Spleen (tissue), 7 donors: ENCODE results near the gene KCNMB1.

Experiments
- CTCF ChIP-seq, 11 experiments: fragments of 200-600 bp in 7 of 11; fragments of 450-650 bp in 4 of 11; sonication (generic) in 4 of 11; IDR thresholded peaks in 8 of 11; conservative IDR thresholded peaks in 3 of 11; 1 replicate in 7 of 11; 2 replicates in 4 of 11; pipeline versions ENCODE4 v1.4.0 to v1.8.0; 2016 to 2021; ENCODE audit warnings: antibody characterized with exemption in 11 of 11, inconsistent platforms in 4 of 11, mild to moderate bottlenecking in 1 of 11
- POLR2A ChIP-seq, 3 donors: fragments of 450-650 bp; IDR thresholded peaks; one replicate each; pipeline ENCODE4 v1.5.1; 2017; ENCODE audit warnings: antibody characterized with exemption in 3 of 3, mild to moderate bottlenecking in 1 of 3
- POLR2AphosphoS5 ChIP-seq, 3 donors: sonication (generic); formaldehyde crosslinking; IDR thresholded peaks; one replicate each; pipeline ENCODE4 v1.5.1; 2017; ENCODE audit warnings: antibody characterized with exemption in 3 of 3
- donor health status: DM: no; HTN: no; CAD: no; lungs with moderate emphysema.
- donor health status: DM: no; HTN: no; CAD: no.
- donor health status: DM: no; HTN: no; CAD: no.

- TF ChIP-seq POLR2A (IDR thresholded peaks at IDR 0.05): no peak
- TF ChIP-seq CTCF (IDR thresholded peaks at IDR 0.05 in 8 of 11, conservative IDR thresholded peaks at IDR 0.05 in 3 of 11): peak in 5 of 11 experiments; percentile 11 to 34 (median 24)
- no peak for TF ChIP-seq POLR2AphosphoS5 (IDR thresholded peaks at IDR 0.05)
Observed at GRCh38 chr5:170348137-170348633, 41.0 kb downstream of the KCNMB1 start.
